ENCODE data around the gene ARL5C.

The ARL5C gene

GRCh38 chr17:39167476-39167875, 1.5 kb upstream of the ARL5C start:
- DNase-seq (ENCODE audit: low read depth) = no peak

DNA sequence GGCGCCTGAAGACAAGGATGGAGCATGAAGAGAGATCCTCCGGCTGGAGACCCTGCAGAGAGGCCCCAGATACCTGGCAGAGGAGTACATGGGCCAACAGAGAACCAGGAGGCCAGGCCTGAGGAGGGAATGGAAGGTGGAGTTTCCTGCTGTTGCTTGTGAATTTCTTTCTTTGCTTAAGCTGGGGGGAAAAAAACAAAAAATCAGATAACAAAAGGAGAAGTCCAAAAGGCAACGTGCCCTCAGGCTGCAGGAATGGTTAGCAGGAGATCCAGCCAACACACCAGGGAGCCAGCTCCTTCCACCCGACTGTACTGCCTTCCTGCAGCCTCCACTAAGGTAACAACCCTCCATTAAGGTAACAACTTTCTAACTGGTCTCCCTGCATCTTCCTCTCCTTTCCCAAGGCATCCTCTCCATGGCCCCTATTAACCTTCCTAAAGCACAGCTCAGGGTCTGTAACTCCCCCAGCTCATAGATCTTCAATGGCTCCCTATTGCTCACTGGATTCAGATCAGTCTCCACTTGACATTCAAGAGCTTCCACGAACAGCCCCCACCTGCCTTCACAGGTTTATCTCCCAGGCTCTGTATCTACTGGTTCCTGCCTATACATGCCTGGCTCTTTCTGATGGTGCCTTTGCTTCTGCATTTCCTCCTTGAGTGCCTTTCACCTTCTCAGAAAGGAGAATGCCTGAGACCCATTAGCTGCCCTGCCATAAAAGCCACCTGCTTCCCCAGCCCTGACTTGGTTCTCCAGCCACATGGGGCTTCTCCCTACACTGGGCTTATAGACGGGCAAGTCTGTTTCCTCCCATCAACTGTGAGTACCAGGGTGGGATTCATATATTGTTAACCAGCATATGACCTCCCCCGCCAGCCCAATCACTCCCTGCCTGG, 725 bp upstream of the ARL5C start:
- DNase-seq (ENCODE audit: low read depth) = no peak

DNA sequence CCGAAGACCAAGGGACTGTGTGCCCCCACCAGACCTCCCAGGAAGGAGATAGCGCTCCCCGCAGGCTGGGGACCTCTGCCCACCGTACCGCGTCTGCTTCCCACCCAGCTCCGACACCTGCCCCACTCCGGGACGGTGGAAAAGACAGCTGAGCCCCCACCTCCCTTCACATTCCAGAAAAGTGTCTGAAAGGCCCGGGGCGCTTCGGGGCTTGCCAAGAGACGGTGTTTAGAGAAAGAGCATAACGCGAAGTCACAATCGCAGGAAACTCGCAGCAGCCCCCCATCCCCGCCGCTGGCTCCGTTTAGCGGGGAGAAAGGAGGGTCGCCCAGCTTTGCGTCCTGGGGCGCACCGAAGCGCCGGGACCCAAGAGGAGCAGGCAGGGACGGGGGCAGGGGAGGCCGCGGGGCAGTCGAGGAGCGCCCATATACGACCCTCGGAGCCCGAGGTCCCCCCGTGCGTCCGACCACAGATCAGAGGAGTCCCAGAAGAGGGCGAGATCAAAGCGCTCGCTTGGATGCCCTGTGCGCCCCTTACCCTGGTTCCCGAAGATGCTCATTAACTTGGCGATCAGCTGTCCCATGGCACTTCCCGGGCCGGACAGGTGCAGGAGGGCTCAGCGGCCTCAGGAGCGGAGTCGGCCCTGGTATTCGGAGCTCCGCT, 652 bp downstream of the ARL5C start:
- DNase-seq (ENCODE audit: low read depth) = no peak

GRCh38 chr17:39164675-39165143, 1.3 kb downstream of the ARL5C start:
- DNase-seq (ENCODE audit: low read depth) = peak; percentile 92

GRCh38 chr17:39161962-39162361, 4.0 kb downstream of the ARL5C start:
- DNase-seq (ENCODE audit: low read depth) = no peak

GRCh38 chr17:39158623-39159022, 7.3 kb downstream of the ARL5C start:
- DNase-seq (ENCODE audit: low read depth) = no peak

- DNase-seq (ENCODE audit: low read depth) = no peak
Observed at GRCh38 chr17:39156491-39156890, 9.5 kb downstream of the ARL5C start.

GRCh38 chr17:39155654-39156053, 10.3 kb downstream of the ARL5C start:
- DNase-seq (ENCODE audit: low read depth) = no peak

DNA sequence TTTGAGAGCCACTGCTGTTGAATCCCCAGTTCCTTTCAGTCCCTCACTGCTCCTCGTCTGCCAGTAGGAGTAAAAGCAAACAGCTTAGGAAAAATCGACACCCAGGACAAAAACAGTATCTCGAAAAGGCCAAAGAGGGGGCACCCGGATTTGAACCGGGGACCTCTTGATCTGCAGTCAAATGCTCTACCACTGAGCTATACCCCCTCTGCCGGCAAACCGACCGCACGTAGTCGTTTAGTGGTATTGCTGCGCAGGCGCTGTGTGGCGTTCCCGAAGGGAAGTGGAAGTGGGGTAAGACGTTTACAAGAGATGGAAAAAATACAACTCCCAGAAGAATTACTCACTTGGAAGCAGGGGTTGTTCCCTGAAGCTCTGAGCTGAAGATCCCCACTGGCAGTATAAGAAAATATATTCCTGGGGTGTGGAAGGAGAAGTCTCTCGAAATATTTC, 12.3 kb downstream of the ARL5C start:
- DNase-seq (ENCODE audit: low read depth) = peak; percentile 84

DNA sequence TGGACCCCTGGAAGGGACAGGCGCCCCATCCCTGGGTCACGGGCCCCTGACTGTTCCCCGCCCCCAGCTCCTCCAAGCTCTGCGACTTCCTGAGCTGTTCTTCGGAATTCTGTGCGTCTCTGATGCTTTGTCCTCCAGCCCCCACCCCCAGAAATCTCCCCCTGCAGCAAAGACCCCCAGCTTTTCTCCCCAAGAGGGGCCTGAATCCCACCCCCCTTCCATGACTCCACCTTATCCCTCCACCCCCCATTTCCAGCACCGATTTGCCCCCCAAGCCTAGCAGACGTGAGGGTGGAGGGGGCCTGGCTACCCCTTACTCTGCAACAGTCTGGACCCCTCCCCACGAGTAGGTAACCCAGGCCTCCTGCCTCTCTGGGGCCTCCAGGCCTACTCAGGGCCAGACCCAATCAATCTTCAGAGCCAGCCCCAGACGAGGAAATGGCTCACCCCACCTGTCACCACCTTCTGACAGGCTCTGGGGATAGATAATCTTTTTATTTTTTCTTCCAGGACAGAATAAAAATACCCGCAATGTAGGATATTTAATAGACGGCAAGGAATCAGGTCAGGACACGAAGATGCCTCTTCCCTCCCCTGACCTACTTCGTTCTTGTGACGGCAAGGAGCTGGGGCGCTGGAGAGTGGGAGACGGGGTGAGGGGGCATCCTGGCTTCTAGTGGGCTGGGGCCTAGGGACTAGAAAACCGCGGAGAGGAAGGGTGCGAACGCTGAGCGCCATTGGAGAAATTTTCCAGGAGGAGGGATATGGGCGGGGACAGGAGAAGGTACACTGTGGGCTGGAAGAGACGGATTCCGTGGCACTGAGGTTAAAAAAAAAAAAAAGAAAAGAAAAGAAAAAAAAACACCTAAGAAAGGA, 13.8 kb downstream of the ARL5C start:
- no peak for DNase-seq (ENCODE audit: low read depth)

- DNase-seq (ENCODE audit: low read depth) = no peak
Observed at GRCh38 chr17:39151150-39151942, 14.6 kb downstream of the ARL5C start, which contains the start of gene PLXDC1. Gene PLXDC1, minus strand, starts transcription at chr17:39151637. Its CDS starts 200 bp downstream, at chr17:39151437.

- no peak for DNase-seq (ENCODE audit: low read depth)
Observed at GRCh38 chr17:39150795-39151149, 15.2 kb downstream of the ARL5C start.

DNA sequence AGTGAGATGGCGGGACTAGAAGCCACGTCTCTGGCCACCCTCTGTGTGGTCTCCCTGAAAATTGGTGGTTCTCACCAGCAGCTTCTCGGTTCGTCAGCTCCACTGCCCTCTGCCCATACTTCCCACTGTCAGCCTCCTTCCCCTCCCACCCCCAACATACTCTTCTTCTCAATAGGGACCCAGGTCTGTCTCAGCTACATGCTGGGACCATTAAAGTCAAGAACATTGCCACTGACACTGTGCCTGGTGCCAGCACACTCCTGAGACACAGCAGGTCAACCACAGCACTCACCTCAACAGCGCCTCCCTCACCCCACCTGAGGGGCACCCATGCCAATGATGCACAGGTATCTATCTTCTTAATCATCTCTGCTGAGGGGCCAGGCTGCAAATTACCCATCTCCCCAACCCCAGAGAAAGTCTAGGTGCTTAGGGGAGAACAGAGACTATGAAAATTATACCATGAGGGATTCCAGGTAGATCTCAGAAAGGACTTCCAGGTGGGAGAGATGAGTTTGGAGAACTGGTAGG, 15.8 kb downstream of the ARL5C start:
- DNase-seq (ENCODE audit: low read depth) = no peak

- DNase-seq (ENCODE audit: low read depth) = no peak
Observed at GRCh38 chr17:39147221-39148185, 18.5 kb downstream of the ARL5C start.

GRCh38 chr17:39146273-39146672, 19.7 kb downstream of the ARL5C start:
- DNase-seq (ENCODE audit: low read depth) = no peak

DNA sequence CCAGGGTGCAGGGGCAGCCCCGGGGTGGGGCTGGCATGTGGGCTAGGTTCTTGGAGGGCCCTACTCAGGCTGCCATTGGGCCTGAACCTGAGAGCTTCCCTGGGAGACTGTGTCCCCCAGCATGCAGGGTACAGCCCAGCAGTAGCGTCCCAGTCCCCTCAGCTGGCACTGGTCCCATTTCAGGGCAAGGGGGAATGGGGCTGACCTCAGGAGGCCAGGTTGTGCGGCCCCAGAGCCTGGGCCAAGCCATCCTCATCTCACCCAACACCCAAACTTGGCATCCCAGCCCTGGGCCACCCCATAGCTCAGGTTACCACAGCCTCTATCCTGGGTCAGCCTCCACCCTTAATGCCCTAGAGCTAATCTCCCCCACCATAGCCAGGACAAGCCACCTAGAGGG, 20.8 kb downstream of the ARL5C start:
- no peak for DNase-seq (ENCODE audit: low read depth)

- peak; percentile 37 for DNase-seq (ENCODE audit: low read depth)
Observed at GRCh38 chr17:39144416-39144840, 21.5 kb downstream of the ARL5C start.

GRCh38 chr17:39143552-39144093, 22.3 kb downstream of the ARL5C start:
- no peak for DNase-seq (ENCODE audit: low read depth)

GRCh38 chr17:39141915-39142664, 23.9 kb downstream of the ARL5C start:
- no peak for DNase-seq (ENCODE audit: low read depth)
